Duodenal mucosa (tissue), 2 donors: ENCODE measurements around the gene GP2.

Experiments
- H3K27ac ChIP-seq: one replicate; pipeline ENCODE4 v1.7.0; 2013; ENCODE audit warnings: low read depth, low read length
- H3K27me3 ChIP-seq, 2 donors: one replicate each; pipeline ENCODE4 v1.7.0; 2013; ENCODE audit warnings: low read length in 2 of 2, control low read depth in 1 of 2; ENCODE audit not compliant: insufficient read depth in 2 of 2, control insufficient read depth in 1 of 2
- H3K36me3 ChIP-seq, 2 donors: one replicate each; pipeline ENCODE4 v1.7.0; 2013; ENCODE audit warnings: low read length in 2 of 2, control low read depth in 1 of 2; ENCODE audit not compliant: insufficient read depth in 2 of 2, control insufficient read depth in 1 of 2
- H3K4me1 ChIP-seq, 2 donors: one replicate each; pipeline ENCODE4 v1.7.0; 2013; ENCODE audit warnings: low read length in 2 of 2, control low read depth in 1 of 2; ENCODE audit not compliant: insufficient read depth in 2 of 2, control insufficient read depth in 1 of 2
- H3K4me3 ChIP-seq, 2 donors: one replicate each; pipeline ENCODE4 v1.7.0; 2013; ENCODE audit warnings: low read length in 2 of 2, low read depth in 1 of 2
- H3K9ac ChIP-seq, 2 donors: one replicate each; pipeline ENCODE4 v1.7.0; 2013; ENCODE audit warnings: low read length in 2 of 2, low read depth in 1 of 2
- H3K9me3 ChIP-seq, 2 donors: one replicate each; pipeline ENCODE4 v1.7.0; 2013; ENCODE audit warnings: low read length in 2 of 2, control low read depth in 1 of 2; ENCODE audit not compliant: control insufficient read depth in 1 of 2

GP2 gene

GRCh38 chr16:20348365-20349185, 21.3 kb upstream of the GP2 start:
- no peaks in the 10 kb centered on the region for H3K27me3 ChIP-seq

GRCh38 chr16:20347666-20348364, 20.5 kb upstream of the GP2 start:
- H3K27me3 ChIP-seq = no peaks in the 10 kb centered on the region
- no peak overlapping the region for H3K4me3 ChIP-seq
- no peaks in the 10 kb centered on the region for H3K9me3 ChIP-seq
- H3K4me1 ChIP-seq = peaks cover 0 to 6% of the 10 kb centered on the region in 2 donors
- H3K27ac ChIP-seq = no peak overlapping the region
- no peaks in the 10 kb centered on the region for H3K36me3 ChIP-seq
- no peak overlapping the region for H3K9ac ChIP-seq

More at GRCh38 chr16:20348365-20349185, 21.3 kb upstream of the GP2 start:
- Histone ChIP-seq H3K9ac (no peak overlapping the region), H3K4me3 (peak overlapping the region in 1 of 2 donors; percentile 36), H3K4me1 (peaks cover 0 to 6% of the 10 kb centered on the region in 2 donors), H3K9me3 (no peaks in the 10 kb centered on the region), H3K27ac (no peak overlapping the region), H3K36me3 (no peaks in the 10 kb centered on the region)

GRCh38 chr16:20344611-20345010, 17.3 kb upstream of the GP2 start:
- Histone ChIP-seq H3K27me3 (no peaks in the 10 kb centered on the region), H3K9ac (no peak overlapping the region), H3K4me3 (no peak overlapping the region), H3K27ac (no peak overlapping the region), H3K36me3 (no peaks in the 10 kb centered on the region), H3K9me3 (no peaks in the 10 kb centered on the region), H3K4me1 (peaks cover 0 to 6% of the 10 kb centered on the region in 2 donors)

GRCh38 chr16:20339744-20340143, 12.4 kb upstream of the GP2 start:
- H3K9me3 ChIP-seq = no peaks in the 10 kb centered on the region
- no peaks in the 10 kb centered on the region for H3K36me3 ChIP-seq
- H3K4me1 ChIP-seq = no peaks in the 10 kb centered on the region
- H3K27ac ChIP-seq = no peak overlapping the region
- H3K9ac ChIP-seq = no peak overlapping the region
- no peak overlapping the region for H3K4me3 ChIP-seq
- no peaks in the 10 kb centered on the region for H3K27me3 ChIP-seq

GRCh38 chr16:20336955-20337354, 9.6 kb upstream of the GP2 start:
- Histone ChIP-seq H3K9ac (no peak overlapping the region), H3K36me3 (no peaks in the 10 kb centered on the region), H3K27me3 (no peaks in the 10 kb centered on the region), H3K4me3 (no peak overlapping the region), H3K4me1 (no peaks in the 10 kb centered on the region), H3K27ac (no peak overlapping the region), H3K9me3 (no peaks in the 10 kb centered on the region)

GRCh38 chr16:20334396-20334795, 7.1 kb upstream of the GP2 start:
- H3K36me3 ChIP-seq = no peaks in the 10 kb centered on the region
- H3K4me1 ChIP-seq = no peaks in the 10 kb centered on the region
- H3K9me3 ChIP-seq = no peaks in the 10 kb centered on the region
- no peaks in the 10 kb centered on the region for H3K27me3 ChIP-seq
- H3K9ac ChIP-seq = no peak overlapping the region
- H3K27ac ChIP-seq = no peak overlapping the region
- H3K4me3 ChIP-seq = no peak overlapping the region

- H3K36me3 ChIP-seq = no peaks in the 10 kb centered on the region
- no peaks in the 10 kb centered on the region for H3K9me3 ChIP-seq
- H3K27ac ChIP-seq = no peak overlapping the region
- H3K4me1 ChIP-seq = no peaks in the 10 kb centered on the region
- H3K9ac ChIP-seq = no peak overlapping the region
- no peaks in the 10 kb centered on the region for H3K27me3 ChIP-seq
- no peak overlapping the region for H3K4me3 ChIP-seq
These were observed 5.8 kb upstream of the GP2 start for GRCh38 chr16:20333120-20333519.

- Histone ChIP-seq H3K9me3 (no peaks in the 10 kb centered on the region), H3K27ac (no peak overlapping the region), H3K36me3 (no peaks in the 10 kb centered on the region), H3K9ac (no peak overlapping the region), H3K4me1 (no peaks in the 10 kb centered on the region), H3K27me3 (no peaks in the 10 kb centered on the region), H3K4me3 (no peak overlapping the region)
These were observed 5.1 kb upstream of the GP2 start for GRCh38 chr16:20332411-20332810.

GRCh38 chr16:20331635-20332034, 4.3 kb upstream of the GP2 start:
- Histone ChIP-seq H3K27me3 (no peaks in the 10 kb centered on the region), H3K36me3 (no peaks in the 10 kb centered on the region), H3K9ac (no peak overlapping the region), H3K9me3 (no peaks in the 10 kb centered on the region), H3K27ac (no peak overlapping the region), H3K4me3 (no peak overlapping the region), H3K4me1 (peaks cover 5% of the 10 kb centered on the region in 2 donors)

- Histone ChIP-seq H3K36me3 (no peaks in the 10 kb centered on the region), H3K4me3 (no peak overlapping the region), H3K27me3 (no peaks in the 10 kb centered on the region), H3K9me3 (no peaks in the 10 kb centered on the region), H3K4me1 (peaks cover 11 to 13% of the 10 kb centered on the region in 2 donors), H3K9ac (no peak overlapping the region), H3K27ac (no peak overlapping the region)
These were observed 2.3 kb upstream of the GP2 start for GRCh38 chr16:20329392-20330138.
